Hematopoietic multipotent progenitor cell treated with erythropoietin and hydrocortisone succinate and interleukin-3 and kit ligand, for 15 days (in vitro differentiated cells): ENCODE data around the gene CCDC141.

Experiments
- DNase-seq: peaks from one replicate; pipeline ENCODE4 v3.0.0-alpha.2; 2015; ENCODE audit warnings: low spot score

The CCDC141 gene

GRCh38 chr2:178910005-178910404 is 139.9 kb downstream of the CCDC141 start:
- DNase-seq, result no peak

GRCh38 chr2:178909507-178909906 is 140.4 kb downstream of the CCDC141 start:
- no peak for DNase-seq

DNA sequence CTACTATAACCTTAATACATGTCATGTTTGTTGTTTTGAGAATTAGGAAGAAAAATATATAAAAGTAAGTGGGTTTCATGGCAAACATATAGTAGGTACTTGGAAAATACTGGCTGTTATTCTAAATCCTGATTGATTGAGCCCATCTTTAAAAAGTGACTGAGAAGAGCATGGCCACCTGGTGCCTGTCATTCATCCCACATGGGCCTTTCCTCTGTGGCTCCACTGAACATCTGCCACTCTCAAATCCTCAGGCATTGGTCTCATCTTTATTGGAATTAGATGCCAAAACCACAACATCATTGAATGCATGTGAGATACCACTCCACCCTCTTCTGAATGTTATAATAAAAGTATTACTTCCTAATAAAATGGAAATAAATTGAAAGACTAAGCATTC is 141.1 kb downstream of the CCDC141 start:
- DNase-seq, result no peak

DNA sequence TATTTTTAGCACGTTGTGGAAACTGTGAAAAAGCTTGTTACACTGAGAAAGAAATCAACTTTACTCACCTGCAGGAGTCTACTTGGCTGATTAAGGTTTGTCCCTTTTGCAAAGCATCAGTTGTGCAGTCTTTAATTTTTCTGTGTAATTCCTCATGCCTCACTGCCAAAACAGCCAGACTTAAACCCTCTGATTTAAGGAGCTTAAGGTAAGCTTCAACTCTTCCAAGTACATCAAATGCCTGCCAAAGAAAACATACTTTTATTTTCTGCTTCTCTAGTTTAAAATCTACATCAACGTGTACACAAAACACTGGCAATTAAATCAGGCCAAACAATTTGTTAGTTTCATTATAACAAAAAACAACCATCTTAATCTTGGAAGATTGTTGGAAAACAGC is 144.7 kb downstream of the CCDC141 start:
- no peak for DNase-seq

DNA sequence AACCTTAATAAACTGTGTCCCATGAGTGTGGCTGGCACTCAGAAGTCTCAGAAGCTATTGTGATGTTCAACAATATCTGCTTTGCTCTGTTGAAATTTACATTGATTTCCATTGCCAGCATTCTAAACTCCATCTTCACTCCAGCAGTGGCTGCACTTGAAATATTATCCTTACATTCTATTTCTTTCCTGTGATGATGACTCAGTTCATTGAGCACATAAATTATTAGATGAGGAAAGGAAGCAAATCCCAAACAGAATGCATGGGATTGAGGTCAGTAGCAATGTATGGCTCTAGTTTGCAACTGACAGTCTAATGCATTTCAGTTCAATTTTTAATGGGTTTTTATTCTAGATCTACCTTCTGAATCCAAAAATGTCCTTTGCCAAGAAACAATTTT is 150.3 kb downstream of the CCDC141 start:
- DNase-seq, result no peak

DNA sequence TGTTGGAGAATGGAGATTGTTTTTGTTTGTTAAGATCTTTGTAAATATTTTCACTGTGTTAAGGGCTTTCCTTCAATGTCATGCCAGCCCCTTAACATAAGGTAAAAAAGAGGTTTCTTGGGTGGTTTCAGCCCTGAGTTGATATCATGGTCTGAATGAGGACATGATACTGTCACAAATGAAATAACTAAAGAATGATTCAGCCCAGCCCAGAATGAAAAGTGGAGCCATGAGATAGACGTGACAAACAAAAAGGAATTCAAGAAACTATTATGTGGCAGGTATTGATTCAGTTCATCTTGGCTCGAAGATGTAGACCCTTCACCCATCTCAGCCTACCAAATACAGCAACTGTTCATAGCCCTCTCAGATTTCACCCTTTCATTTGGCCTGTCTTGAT is 154.1 kb downstream of the CCDC141 start:
- no peak for DNase-seq

GRCh38 chr2:178895171-178895570 is 154.8 kb downstream of the CCDC141 start:
- no peak for DNase-seq

GRCh38 chr2:178892751-178893625 is 156.9 kb downstream of the CCDC141 start:
- no peak for DNase-seq

- DNase-seq, result no peak
Measured at GRCh38 chr2:178891959-178892485, 157.9 kb downstream of the CCDC141 start.

GRCh38 chr2:178891265-178891958 is 158.5 kb downstream of the CCDC141 start:
- peak; percentile 27 for DNase-seq

GRCh38 chr2:178886006-178886405 is 163.9 kb downstream of the CCDC141 start:
- no peak for DNase-seq

- DNase-seq, result no peak
Measured at GRCh38 chr2:178884440-178884839, 165.5 kb downstream of the CCDC141 start.

- DNase-seq, result no peak
Measured at GRCh38 chr2:178882666-178883440, 167.1 kb downstream of the CCDC141 start.

DNA sequence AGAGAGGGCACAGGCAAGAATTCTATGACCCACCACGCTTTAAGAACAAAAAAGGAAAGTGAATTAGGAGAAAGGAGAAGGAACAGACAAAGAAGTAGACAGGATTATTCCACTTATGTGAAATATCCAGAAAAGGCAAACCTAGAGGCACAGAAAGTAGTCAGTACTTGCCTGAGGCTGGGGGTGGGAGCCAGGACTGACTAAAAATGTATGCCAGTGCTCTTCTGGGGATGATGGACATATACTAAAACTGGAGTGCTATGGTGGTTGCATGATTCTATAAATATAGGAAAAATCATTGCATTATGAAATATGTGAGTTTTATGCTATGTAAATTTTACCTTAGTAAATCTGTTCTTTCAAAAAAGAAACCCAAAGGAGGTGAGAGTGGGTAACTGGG is 168.9 kb downstream of the CCDC141 start:
- DNase-seq, result no peak

DNA sequence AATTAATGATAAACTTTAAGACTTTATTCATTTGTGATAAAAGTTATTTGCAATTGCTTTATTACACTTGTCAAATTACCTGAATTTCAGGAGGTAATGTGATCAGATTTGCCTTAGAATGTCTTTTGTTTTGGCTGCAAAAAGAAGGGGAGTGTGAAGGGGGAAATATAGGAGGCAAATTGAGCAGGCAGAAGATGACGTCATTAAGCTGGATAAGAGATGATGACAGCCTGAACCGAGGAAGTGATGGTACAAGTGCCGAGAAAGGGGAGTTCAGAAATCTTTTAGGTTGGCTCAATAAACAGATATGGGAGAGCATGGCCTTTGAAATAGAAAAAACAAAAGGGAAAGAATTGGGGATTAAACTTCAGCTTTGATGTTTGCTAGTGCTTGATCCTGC is 169.7 kb downstream of the CCDC141 start:
- no peak for DNase-seq

DNA sequence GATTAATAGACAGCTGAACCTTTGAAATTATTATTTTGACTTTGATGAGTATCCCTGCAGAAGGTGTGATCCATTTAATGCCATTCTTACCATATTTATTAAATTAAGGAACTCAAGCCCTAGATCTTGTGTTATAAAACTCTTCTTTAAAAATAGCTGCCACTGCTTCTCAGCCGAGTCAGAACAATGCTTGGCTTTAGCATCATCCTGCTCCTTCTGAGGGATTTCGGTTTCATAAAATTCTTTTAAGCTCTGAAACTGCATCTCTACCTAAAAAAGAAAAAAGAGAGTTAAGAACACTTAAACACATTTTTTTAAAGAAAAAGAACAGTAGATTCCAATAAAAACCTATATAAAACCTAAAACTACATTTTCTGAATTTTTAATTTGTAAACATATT is 172.1 kb downstream of the CCDC141 start:
- DNase-seq, result no peak

DNA sequence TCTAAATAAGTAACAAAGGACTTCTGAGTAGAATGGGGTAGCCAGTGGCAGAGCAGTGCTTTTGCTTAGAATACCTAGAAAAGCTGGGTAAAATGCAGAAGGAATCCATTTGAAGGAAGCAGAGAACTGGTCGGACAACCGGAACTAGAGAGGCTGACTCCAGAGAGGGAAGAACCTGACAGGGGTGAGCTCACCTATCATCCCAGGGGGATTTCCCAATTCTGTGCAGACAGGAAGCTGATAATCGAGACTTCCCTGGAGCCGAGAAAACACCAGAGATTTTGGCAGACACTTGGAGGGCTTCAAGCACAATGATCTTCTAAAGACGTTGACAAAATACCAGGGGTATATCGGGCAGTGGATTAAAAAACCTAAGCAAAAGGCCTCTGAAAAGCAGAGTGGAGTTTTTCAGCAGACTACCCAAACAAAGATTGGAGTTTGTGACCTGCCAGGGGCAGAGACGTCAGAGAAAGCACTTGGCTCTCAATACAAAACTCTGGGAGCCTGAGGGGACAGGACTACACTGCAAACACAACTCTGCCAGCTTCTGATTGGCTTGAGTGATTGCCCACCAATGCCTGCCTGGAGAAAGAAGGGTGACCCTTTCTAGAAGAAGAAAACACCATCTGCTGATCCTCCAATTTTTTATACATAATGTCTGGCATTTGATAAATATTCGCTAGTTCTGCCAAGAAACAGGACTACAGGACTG is 175.3 kb downstream of the CCDC141 start:
- DNase-seq, result no peak

GRCh38 chr2:178873912-178874311 is 176.0 kb downstream of the CCDC141 start:
- DNase-seq, result no peak

- DNase-seq, result no peak
Measured at GRCh38 chr2:178871536-178871935, 178.4 kb downstream of the CCDC141 start.

DNA sequence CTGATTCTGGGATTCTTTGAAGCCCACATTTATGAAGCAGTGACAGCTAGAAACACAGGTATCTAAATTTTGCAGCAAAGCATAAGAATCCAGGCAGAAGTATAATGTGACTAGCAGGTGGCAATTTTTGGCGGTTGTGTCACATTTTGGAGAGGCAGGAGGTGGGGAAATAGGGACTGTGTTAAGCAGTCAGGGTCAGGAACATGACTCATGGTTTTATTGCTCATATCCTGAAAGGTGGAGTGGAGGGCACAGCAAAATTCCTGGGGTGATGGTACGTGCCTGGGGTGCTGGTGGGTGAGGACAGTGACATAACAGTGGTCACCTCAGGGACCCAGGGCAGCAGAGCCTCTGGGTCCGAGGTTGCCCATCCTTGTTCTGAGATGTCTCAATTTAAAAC is 179.2 kb downstream of the CCDC141 start:
- no peak for DNase-seq

DNA sequence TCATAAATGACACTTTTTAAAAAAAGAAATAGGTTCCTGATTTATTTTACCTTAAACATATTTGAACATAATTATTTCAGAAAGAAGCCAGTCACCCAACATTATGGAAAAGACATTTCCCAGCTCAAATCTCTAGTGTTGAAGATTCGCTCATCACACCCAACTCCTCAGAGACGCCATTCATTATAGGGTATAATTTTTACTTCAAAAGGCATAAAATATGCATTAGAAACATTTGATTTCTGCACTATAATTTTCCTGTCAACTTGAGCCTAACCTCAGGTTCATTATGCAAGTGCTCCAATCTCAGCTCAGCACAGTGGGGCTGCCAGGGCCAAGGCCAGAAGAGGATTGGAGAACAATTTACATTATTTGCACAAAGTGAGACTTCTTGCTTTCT is 183.9 kb downstream of the CCDC141 start:
- DNase-seq, result no peak
